D341Med (cell line): ENCODE data around the gene ADGRL4.
"Not testable (repeated sequence)": the region's sequence is repeated elsewhere in the genome, so short reads cannot be mapped to it uniquely, and the experiment has no call there.

Source experiments
- DNase-seq: peaks from one replicate; pipeline ENCODE4 v3.0.0; 2012; ENCODE audit warnings: low spot score

The ADGRL4 gene

DNA sequence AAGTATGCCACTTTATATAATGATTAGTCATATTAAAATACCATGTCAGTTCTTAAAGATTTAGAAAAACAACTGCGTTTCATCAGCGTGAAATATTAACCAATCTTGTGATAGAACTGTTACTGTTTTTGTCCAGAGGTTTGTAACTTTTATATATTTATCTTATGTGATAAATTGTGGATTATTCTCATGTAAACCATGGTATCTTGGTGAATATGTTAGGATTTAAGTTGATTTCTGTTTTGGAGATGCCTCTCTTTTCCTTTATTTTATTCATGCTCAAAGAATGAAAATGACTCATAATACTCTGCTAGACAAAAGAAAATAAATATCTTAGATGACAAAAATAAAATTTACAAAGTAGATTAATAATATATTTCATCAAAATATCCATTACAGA, 88.4 kb downstream of the ADGRL4 start:
- no peak for DNase-seq

DNA sequence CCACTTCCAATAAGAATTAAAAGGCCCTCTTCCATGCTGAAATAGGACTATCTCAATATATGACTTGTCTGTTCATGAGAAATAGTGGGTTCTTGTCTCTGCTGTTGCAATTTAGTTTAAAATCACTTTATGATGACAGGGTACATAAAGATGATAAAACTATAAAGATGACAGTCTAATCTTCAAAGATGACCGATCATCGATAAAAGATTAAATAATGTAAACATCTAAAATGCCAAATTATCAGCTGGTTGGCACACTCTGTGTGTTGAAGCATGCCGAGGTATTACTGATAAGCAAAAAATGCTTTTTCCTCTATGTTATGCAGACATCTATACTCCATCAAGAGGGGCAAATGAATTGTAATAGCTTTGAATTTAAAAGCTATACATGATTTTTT, 89.5 kb downstream of the ADGRL4 start:
- no peak for DNase-seq

DNA sequence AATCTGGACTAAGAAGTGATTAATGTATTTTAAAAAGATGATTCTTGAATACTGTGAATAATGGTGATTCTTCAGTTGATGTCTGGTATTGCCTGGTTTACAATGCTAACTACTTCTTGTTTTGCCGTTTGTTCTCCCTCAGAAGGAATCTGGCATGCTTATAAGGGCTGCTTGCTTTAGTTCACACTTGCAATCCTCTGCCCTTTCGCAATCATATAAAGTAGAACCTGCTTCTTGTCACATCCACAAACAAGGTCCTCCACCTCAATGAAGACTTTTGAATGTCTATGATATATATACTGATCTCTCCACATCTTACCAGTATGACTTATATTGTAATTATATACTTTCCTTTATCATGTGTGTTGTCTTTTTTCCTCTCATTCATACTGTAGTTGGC, 92.6 kb downstream of the ADGRL4 start:
- DNase-seq, result no peak

DNA sequence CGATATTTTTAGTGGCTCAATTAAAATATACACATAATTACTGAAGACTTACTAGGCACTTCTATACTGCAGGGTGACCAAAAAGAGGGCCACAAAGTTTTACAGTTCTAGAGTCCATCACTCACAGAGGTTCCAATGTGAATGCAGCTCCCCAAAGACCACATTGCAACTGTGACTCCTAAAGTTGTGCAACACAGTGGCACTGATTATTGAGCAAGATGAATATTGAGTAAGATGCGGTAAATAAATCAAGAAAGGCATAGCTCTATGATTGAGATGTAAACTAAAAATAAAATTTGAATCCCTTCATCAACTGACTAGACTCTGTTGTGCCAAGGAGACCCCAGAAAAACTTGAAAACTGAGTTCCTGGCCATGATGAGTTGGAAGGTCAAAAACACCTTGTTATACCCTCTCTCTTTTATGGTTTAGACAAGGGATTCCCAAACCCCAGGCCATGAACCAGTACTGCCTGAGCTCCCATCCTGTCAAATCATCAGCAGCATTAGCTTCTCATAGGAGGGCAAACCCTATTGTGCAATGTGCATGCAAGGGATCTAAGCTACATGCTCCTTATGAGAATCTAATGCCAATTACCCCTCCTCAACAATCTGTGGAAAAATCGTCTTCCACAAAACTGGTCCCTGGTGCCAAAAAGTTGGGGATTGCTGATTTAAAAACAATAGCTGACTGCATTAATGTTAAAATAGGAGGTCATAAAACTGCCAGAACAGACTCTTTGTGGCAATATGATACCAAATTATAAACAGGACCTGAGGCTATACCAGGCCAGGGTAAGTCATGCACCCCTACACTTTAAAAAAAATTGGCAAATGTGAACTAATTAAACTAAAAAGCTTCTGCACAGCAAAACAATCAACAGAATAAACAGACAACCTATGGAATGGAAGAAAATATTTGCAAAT, 94.3 kb downstream of the ADGRL4 start:
- DNase-seq, result no peak

DNA sequence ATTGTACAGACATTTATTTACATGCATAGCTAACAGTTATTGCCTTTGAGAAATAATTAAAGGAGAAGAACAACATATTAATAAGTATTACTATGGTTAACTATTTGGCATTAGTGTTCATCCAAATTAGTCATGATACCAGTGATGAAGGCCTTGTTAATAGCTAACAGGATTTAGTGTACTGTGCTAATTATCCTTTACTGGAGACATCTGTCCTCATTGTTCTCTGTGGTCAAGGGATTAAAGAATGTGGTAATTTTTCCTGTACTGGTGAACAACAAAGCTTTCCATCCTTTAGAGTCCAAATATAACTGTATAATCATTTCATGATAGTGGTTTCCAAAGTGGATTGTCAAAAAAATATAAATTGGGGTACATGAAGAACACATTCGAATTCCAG, 103.9 kb downstream of the ADGRL4 start:
- no peak for DNase-seq

DNA sequence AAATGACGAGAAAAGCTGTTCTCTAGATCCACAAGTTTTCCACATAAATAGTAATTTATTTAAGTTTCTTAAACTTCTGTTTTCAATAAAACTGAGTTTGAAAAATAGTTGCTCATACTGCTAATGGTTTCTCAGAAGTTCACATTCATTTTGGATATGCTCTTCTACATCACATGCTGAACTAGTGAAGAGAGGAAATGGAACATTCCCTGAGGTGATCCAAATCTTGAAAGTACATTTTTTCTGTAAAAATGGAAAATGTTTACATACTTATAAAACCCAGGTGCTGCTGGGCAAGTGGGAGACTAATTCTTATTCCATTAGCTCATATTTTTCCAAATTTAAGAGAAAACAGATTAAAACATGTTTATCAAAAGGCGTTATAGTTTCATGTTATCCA, 111.7 kb downstream of the ADGRL4 start:
- DNase-seq, result no peak

DNA sequence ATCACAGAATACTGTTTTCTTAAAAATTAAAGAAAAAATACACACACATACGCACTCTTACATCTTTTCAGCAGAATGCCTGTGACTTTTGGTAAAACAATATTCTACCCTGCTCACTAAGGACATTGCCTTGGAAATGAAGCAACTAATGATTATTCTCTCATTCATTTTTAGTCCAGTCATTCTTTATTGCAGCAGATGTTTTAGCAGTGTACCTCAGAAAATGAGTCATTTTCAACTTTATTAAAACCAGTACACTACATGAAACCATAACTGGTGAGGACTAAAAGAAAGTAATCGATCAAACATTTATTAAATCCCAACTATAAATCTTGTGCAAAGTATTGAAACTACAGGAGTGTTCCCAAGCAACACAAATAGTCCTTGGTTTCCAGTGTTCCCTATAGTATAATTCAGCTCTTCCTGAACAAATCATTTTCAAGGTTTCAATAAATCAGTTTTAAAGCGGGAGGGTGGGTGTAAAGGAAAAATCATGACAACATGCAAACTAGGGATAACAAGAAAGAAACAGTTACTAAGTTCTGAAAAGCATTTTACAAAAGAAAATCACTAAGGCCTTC, 114.2 kb downstream of the ADGRL4 start:
- DNase-seq, result no peak

DNA sequence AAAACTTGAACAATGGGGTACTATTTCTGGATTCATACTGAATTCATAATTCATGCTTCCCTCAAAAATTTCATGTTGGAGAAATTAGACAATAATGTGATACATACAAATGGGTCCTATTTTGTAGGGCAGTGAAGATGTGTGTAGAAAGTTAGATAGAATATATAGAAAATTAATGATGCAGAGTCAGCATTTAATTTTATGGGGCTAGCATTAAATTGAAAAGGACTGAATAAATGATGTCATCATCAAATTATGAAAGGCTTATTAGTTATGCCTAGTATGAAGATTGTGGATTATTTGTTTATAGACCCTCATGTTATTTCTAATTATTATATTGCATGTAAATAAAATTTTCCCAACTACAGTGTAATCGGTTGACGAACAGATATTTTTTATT, 119.1 kb downstream of the ADGRL4 start:
- DNase-seq, result no peak

DNA sequence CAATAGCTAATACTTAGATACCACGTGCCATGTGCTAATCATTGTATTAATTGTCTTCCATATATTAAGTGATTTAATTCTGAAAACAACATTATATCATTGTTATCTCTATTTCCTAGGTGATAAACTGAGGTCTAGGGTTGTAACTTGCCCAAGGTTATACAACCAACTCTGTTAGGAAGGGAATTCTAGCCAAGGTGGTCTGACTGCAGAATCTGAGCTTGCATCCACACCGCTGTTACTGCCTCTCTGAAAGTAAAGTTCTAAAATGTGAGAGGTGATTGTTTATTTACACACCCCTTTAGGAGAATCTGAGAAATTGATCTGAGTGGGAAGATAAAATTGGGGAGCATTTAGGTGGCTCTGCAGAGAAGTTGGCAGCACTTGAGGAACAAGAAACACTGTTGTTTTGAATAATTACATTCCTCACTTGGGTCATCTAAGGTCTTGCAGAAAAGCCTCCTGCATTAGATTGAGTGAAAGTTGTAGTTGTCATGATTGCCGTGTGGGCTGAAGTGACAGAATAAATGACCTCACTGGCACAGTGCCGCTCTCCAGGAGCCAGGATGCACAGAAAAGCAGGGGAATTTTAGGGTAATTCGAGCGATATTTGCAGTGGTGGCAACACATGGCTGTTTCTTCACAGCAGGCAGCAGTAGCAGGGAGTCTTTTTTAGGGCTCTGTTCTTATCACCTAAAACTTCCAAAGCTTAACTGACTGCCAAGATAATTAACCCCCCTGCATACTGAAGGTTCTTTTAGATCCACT, 121.7 kb downstream of the ADGRL4 start:
- DNase-seq, result no peak

DNA sequence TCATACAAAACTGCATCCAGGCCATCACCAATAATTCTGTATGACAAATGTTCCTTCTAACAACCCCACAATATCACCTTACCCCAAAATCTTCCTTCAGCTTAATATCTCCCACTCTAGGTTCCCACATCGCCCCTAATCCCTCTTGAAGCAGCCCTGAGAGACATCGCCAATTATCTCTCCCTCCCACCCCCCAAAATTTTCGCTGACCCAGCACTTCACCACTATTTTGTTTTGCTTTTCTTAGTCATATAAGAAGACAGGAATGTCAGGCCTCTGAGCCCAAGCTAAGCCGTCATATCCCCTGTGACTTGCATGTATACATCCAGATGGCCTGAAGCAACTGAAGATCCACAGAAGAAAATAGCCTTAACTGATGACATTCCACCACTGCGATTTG, 126.3 kb downstream of the ADGRL4 start:
- DNase-seq, result no peak

DNA sequence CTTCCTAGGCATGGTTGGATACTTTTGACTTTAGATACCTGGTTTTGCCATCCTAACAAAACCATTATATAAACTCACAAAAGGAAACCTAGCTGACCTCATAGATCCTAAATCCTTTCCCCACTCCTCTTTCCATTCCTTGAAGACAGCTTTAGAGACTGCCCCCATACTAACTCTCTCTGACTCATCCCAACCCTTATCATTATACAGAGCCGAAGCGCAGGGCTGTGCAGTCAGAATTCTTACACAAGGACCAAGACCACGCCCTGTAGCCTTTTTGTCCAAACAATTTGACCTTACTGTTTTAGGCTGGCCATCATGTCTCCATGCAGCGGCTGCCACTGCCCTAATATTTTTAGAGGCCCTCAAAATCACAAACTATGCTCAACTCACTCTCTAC, 130.5 kb downstream of the ADGRL4 start:
- not testable (repeated sequence) for DNase-seq

DNA sequence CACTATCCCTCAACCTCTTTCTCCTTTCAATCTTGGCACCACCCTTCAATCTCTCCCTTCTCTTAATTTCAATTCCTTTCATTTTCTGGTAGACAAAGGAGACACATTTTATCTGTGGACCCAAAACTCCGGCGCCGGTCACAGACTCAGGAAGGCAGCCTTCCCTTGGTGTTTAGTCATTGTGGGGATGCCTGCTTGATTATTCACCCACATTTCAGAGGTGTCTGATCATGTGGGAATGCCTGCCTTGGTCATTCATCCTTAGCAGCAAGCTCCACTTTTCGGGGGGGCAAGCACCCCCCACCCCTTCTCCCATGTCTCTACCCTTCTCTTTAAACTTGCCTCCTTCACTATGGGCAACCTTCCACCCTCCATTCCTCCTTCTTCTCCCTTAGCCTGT, 133.7 kb downstream of the ADGRL4 start:
- not testable (repeated sequence) for DNase-seq

DNA sequence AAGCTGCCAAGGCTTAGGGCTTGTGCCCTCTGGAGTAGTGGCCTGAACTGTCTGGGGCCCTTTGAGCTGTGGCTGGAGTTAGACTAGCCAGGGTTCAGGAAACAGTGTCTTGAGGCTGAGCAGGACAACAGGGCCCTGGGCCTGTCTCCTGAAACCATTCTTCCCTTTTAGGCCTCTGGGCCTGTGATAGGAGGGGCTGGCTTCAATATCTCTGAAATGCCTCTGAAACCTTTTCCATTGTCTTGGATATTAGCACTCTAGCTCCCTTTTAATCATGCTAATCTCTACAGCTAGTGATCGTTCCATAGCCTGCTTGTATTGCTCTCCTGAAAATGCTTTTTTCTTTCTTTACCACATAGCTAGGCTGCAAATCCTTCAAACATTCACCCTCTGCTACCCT, 135.3 kb downstream of the ADGRL4 start:
- no peak for DNase-seq

DNA sequence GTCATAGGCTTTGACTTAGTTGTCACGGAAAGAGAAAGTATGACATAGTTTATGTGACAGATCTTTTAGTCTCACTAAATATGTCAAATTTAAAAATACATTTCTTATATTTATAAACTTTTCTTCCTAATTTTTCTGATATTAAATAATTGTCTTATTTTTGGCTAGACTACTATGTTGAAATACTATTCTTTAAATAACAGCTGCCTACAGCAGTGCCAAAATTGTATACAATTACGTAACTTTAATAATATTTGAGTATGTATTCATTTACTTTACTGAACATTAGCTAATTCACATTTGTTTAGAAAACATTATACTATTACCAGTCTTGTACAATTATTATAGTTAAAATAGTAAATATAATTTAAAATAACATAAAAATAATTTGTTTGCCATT, 137.4 kb downstream of the ADGRL4 start:
- DNase-seq, result no peak

DNA sequence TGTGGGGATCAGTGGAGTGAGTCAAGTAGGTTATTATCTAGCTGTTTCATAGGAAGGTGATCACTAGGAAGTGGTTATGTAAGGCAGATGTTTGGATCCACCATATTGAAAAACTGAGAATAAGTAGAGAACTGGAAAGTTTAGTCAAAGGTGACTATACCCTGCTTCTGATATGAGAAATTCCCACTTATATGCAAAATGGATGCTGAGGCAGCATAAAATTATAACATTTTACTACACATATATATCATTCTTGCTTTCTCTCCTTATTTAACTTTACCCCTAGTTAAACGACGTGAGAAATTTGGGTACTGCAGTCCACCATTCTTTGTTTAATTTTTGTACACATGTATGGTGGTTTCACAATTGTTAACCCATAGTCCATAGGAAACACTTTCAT, 142.4 kb downstream of the ADGRL4 start:
- no peak for DNase-seq

DNA sequence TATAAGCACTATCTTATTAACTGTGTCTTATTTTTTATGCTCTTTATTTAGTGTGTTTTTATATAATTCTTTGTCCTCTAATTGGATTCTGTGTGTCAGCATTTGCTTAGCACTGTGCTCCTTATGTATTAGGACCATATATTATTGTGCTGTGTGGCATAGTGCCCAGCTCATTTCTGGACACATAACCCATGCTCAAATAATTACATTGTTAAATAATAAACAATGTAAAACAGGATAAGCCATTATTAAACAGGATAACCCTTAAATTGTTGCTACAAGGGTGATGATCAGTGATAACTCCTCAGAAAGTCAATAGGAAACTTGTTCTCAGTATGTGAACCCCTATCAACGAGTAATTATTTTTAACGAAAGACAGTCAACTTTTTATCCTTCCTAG, 150.4 kb downstream of the ADGRL4 start:
- DNase-seq, result no peak

DNA sequence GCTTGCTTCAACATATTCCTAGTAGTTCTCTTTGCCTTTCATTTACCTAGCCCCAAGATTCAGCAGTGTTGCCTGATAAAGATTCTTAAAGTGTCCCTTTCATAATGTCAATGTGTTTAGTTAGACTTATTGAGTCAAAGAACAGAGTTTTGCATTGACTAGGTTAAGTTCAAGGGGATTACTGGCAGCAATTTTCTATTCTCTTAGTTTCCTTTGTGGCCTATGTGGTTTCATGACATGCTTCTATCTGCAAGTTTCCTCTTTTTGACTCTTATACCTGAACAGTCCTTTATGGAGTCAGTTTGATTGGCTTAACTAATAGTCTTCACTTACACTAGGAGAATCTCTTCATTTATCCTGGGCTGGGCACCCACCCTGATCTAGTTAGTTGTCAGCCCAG, 151.3 kb downstream of the ADGRL4 start:
- DNase-seq, result no peak

DNA sequence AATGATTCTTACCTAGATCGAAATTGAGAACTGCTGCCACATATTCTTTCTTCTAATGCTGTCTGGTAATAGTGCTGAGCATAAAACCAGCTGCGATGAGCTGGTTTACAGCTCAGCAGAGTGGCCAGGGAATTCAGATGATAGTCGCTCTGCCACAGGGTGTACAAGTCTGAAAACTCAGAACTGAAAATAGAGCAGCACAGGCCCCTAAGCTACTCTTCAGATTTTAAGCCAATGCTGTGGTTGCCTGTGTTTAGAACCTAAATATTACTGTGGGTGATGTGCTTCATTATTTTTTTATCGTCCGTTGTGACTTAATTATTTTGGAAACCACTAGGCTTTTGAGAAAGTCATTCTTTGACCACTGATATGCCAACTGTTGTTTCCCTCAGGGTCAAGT, 152.0 kb downstream of the ADGRL4 start:
- no peak for DNase-seq

DNA sequence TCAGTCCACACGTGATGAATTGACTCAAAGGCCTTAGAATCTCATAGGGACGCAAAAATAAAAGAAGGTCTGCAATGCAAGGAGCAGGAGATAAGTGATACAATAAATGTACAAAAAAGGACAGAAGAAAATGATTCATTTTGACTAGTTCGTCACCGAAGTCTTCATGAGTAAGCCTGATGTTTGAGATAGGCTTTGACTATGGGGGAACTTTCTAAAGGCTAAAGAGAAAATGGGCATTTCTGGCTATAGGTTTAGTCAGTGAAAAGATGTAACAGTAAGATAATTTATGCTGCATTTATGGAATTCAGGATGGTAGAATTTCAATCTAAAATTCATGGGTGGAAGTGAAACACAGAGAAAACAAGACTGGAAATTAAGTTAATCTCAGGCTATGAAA, 163.0 kb downstream of the ADGRL4 start:
- no peak for DNase-seq

DNA sequence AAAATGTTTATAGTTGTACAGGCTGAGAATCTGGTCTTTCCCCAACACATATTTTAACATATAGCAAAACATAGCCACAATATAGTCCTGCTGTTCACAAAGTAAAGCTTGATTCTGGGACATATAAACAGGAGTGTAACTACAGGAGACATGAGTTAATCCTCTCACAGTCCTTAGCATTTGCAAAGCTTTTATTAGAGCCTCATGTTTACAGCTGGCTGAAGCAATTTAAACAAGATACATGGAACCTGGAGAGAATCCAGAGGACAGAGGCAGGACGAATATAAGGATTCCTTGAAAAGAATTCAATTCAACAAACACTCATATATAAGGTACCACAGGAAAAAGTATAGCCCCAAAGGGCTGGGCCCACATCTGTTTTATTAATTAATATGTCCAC, 163.4 kb downstream of the ADGRL4 start:
- no peak for DNase-seq

DNA sequence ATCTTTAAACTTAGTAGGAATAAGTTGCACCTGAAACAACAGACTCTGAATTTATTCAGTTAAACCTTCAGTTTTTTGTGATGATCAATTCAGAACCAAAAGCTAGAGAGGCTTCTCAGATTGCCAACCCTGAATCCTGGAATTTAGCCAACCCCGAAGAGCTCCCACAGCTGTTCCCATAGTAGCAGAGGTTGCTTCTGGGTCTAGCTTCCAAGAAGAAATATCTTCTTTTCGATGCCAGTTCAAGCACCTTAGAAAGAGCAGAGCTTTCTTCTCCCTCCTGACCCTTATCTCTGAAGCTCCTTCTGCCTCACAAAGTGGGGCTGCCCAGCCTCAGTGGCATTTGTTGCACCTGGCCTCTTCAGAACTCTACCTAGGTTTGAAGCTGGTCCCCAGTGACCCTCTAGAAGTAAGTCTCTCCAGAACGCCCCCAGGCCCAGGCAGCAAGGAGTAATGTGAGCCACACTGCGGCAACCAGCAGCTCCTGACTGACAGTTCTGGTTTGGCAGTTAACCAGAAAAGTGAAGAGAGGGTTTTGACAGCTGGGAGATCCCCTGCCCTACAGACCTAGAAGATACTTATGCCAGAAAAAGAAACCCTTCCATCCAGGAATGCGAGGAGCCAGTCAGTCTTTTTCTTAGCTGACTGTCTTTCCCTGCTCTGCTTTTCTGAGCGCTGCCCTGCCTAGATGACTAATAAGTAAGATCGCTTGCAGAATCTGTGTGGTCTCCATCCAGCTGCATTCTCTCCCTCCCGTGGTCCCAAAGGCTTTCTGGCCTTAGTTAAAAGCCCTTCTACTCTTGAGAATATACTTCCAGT, 165.9 kb downstream of the ADGRL4 start:
- no peak for DNase-seq
